GM12874 (cell line): Measurements from ENCODE around the gene DLG5.

ENCODE experiments used
- CTCF ChIP-seq: IDR thresholded peaks from 2 replicates; pipeline ENCODE4 v1.5.1; 2011; ENCODE audit warnings: low read depth, mild to moderate bottlenecking, control low read depth, low read length, moderate library complexity; ENCODE audit not compliant: insufficient read depth

The DLG5 gene

GRCh38 chr10:77800738-77801266 lies 125.8 kb downstream of the DLG5 start:
- no peak for TF ChIP-seq CTCF

GRCh38 chr10:77800320-77800719 lies 126.2 kb downstream of the DLG5 start:
- TF ChIP-seq CTCF, result no peak

GRCh38 chr10:77799352-77799751 lies 127.2 kb downstream of the DLG5 start:
- TF ChIP-seq CTCF, result no peak

GRCh38 chr10:77798940-77799339 lies 127.6 kb downstream of the DLG5 start:
- TF ChIP-seq CTCF, result no peak

GRCh38 chr10:77796311-77796915 lies 130.1 kb downstream of the DLG5 start:
- no peak for TF ChIP-seq CTCF

GRCh38 chr10:77795426-77796055 lies 131.0 kb downstream of the DLG5 start:
- no peak for TF ChIP-seq CTCF

- no peak for TF ChIP-seq CTCF
Measured at GRCh38 chr10:77794256-77795142, 132.1 kb downstream of the DLG5 start.
